GM10266 (cell line): ENCODE measurements around the gene NR1I3.

Source experiments
- DNase-seq: peaks from one replicate; pipeline ENCODE4 v3.0.0; 2012; ENCODE audit errors: extremely low spot score
- TF ChIP-seq, protein P1 (sequence below): IDR thresholded peaks from 2 replicates; pipeline ENCODE4 v1.5.1; 2012; ENCODE audit warnings: mild to moderate bottlenecking, low read depth; ENCODE audit not compliant: control insufficient read depth, insufficient read depth; ENCODE audit errors: missing control alignments

The NR1I3 gene

DNA sequence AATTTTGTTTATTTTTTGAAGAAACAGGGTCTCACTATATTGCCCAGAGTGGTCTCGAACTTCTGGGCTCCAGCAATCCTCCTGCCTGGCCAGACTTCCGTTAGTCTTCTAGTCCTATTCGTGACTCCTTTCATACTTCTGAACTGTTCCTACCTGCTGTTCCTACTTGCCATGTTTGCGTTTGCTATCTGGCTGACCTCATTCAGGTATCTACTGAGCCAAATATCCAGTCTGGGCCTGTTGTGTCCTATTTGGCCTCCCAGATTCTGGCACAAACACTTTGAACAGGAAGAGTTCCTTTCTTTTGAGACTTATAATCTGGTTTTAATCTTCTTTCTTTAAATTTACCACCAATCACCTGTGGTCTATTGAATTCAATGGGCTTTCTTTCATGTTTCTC is 6.9 kb upstream of the NR1I3 start:
- no peak for DNase-seq
- TF ChIP-seq, protein P1, sequence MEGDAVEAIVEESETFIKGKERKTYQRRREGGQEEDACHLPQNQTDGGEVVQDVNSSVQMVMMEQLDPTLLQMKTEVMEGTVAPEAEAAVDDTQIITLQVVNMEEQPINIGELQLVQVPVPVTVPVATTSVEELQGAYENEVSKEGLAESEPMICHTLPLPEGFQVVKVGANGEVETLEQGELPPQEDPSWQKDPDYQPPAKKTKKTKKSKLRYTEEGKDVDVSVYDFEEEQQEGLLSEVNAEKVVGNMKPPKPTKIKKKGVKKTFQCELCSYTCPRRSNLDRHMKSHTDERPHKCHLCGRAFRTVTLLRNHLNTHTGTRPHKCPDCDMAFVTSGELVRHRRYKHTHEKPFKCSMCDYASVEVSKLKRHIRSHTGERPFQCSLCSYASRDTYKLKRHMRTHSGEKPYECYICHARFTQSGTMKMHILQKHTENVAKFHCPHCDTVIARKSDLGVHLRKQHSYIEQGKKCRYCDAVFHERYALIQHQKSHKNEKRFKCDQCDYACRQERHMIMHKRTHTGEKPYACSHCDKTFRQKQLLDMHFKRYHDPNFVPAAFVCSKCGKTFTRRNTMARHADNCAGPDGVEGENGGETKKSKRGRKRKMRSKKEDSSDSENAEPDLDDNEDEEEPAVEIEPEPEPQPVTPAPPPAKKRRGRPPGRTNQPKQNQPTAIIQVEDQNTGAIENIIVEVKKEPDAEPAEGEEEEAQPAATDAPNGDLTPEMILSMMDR = no peak

DNA sequence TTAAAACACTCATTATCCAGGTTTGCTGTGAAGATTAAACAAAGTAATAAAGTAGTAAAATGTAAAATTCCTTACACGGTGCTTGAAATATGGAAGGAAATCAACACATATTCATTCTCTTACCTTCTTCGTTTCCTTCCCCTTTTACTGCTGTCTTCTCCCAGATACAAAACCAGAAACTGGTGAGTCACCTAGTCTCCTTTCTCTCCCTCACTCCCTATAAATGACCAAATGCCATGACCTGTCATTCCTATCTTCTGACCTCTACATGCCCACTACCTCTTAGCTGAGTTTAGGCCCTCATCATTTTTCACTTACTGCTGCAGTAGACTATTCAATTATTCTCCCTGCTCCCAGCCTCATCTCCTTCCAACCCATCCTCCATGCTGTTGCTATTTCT is 4.3 kb upstream of the NR1I3 start:
- no peak for DNase-seq
- TF ChIP-seq, protein P1 = no peak

- no peak for DNase-seq
- TF ChIP-seq, protein P1 = no peak
Measured at GRCh38 chr1:161241682-161242081, 3.7 kb upstream of the NR1I3 start.

- TF ChIP-seq, protein P1 = no peak
- DNase-seq = no peak
Measured at GRCh38 chr1:161235957-161236775, 1.8 kb downstream of the NR1I3 start.

DNA sequence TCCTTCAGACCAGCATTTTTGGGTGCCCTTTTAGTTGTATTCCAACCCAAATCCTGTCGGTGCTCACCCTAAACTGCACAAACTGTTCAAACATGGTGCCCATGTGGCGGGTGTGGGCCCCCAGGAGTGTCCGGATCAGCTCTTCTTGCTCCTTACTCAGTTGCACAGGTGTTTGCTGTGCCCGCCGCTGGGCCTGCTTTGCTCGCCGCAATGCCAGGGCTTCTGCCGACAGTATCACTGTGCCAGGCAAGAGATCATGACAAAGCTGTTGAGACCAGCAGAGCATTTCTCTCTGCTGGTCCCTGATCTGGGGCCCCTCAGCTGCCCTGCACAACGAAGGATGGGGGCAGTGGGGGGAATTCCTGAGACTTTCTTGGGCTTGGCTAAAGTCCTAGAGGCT is 4.9 kb downstream of the NR1I3 start:
- TF ChIP-seq, protein P1 = no peak
- no peak for DNase-seq

GRCh38 chr1:161230762-161231161 is 7.2 kb downstream of the NR1I3 start:
- no peak for DNase-seq
- TF ChIP-seq, protein P1 = no peak

- TF ChIP-seq, protein P1 = no peak
- DNase-seq = no peak
Measured at GRCh38 chr1:161229896-161230295, 8.1 kb downstream of the NR1I3 start.
